Endodermal cell (in vitro differentiated cells): ENCODE results near the gene BCL11B. TPM values are rescaled to one million over a fixed set of nuclear protein-coding genes. Genes with fewer than 3 reads are reported as not detected.

Experiments
- DNase-seq: peaks from one replicate; pipeline ENCODE4 v3.0.0-alpha.2; 2017
- H3K27ac ChIP-seq: 2 replicates; pipeline ENCODE4 v1.5.1; 2013; ENCODE audit warnings: mild to moderate bottlenecking, low read depth, low read length, moderate library complexity
- H3K27me3 ChIP-seq: 2 replicates; pipeline ENCODE4 v1.6.1; 2013; ENCODE audit warnings: mild to moderate bottlenecking, low read length, moderate library complexity; ENCODE audit not compliant: insufficient read depth, control insufficient read depth, poor library complexity, severe bottlenecking
- H3K36me3 ChIP-seq: 2 replicates; pipeline ENCODE4 v1.7.0; 2013; ENCODE audit warnings: mild to moderate bottlenecking, low read length, moderate library complexity; ENCODE audit not compliant: control insufficient read depth, insufficient read depth
- H3K4me1 ChIP-seq: one replicate; pipeline ENCODE4 v1.7.0; 2013; ENCODE audit warnings: low read length; ENCODE audit not compliant: control insufficient read depth, insufficient read depth
- H3K4me3 ChIP-seq: 2 replicates; pipeline ENCODE4 v1.5.1; 2013; ENCODE audit warnings: mild to moderate bottlenecking, low read length, moderate library complexity
- H3K9ac ChIP-seq: 2 replicates; pipeline ENCODE4 v1.6.1; 2013; ENCODE audit warnings: mild to moderate bottlenecking, low read length, moderate library complexity; ENCODE audit not compliant: poor library complexity, severe bottlenecking; ENCODE audit errors: extremely low read depth
- H3K9me3 ChIP-seq: 2 replicates; pipeline ENCODE4 v1.6.1; 2013; ENCODE audit warnings: mild to moderate bottlenecking, low read length, moderate library complexity; ENCODE audit not compliant: control insufficient read depth
- H3K27ac Mint-ChIP-seq: 2 replicates; pipeline ENCODE4 v1.8.0; 2020; ENCODE audit warnings: mixed read lengths
- H3K27me3 Mint-ChIP-seq: 2 replicates; pipeline ENCODE4 v1.8.0; 2021; ENCODE audit warnings: mild to moderate bottlenecking, mixed read lengths; ENCODE audit not compliant: insufficient read depth
- H3K36me3 Mint-ChIP-seq: 2 replicates; pipeline ENCODE4 v1.8.0; 2020; ENCODE audit warnings: low read depth, mixed read lengths
- H3K4me1 Mint-ChIP-seq: 2 replicates; pipeline ENCODE4 v1.8.0; 2020; ENCODE audit warnings: mixed read lengths
- H3K4me3 Mint-ChIP-seq: 2 replicates; pipeline ENCODE4 v1.8.0; 2020; ENCODE audit warnings: mild to moderate bottlenecking, moderate library complexity, mixed read lengths
- H3K9me3 Mint-ChIP-seq: 2 replicates; pipeline ENCODE4 v1.8.0; 2020; ENCODE audit warnings: mild to moderate bottlenecking, mixed read lengths
- WGBS, 2 experiments: methylation state at CpG; one replicate each; pipeline versions ENCODE4 v1.1.5 to v1.1.7; 2013; ENCODE audit warnings: missing lambda C conversion rate in 2 of 2, mixed read lengths in 1 of 2; ENCODE audit not compliant: insufficient coverage in 1 of 2, insufficient read length in 1 of 2; 5-methylcytosine and 5-hydroxymethylcytosine counted together
- total RNA-seq, 2 donors: library from RNA; stranded (reverse); fragmentation: NEBNext Ultra II Directional in 1 of 2; extraction: Animal tissue kit (Norgen Biotek cat#: 25700) in 1 of 2; gene quantifications; 2 replicates in 1 of 2; 3 replicates in 1 of 2; pipeline ENCODE4 v1.2.1, GENCODE V29; 2021
- TF ChIP-seq, protein P1 (sequence below): fragments of 200-600 bp; sonication (generic); conservative IDR thresholded peaks from 2 replicates; pipeline ENCODE4 v1.5.0; 2021; ENCODE audit warnings: antibody characterized with exemption, mild to moderate bottlenecking

Gene BCL11B
- total RNA-seq, 2 donors from 2014 or later = 5.7 to 6.0 TPM

- no peaks in the 10 kb centered on the region for H3K4me1 ChIP-seq
- H3K27me3 ChIP-seq = no peaks in the 10 kb centered on the region
- H3K27ac ChIP-seq = no peak overlapping the region
- WGBS, 2 experiments = 96 to 98% methylated on average over 7 to 16 of the region's 16 CpGs
- no peak overlapping the region for H3K9ac ChIP-seq
- H3K27me3 Mint-ChIP-seq = no peaks in the 10 kb centered on the region
- no peak overlapping the region for H3K4me3 Mint-ChIP-seq
- H3K9me3 Mint-ChIP-seq = no peaks in the 10 kb centered on the region
- no peaks in the 10 kb centered on the region for H3K36me3 ChIP-seq
- no peak overlapping the region for H3K27ac Mint-ChIP-seq
- TF ChIP-seq, protein P1, sequence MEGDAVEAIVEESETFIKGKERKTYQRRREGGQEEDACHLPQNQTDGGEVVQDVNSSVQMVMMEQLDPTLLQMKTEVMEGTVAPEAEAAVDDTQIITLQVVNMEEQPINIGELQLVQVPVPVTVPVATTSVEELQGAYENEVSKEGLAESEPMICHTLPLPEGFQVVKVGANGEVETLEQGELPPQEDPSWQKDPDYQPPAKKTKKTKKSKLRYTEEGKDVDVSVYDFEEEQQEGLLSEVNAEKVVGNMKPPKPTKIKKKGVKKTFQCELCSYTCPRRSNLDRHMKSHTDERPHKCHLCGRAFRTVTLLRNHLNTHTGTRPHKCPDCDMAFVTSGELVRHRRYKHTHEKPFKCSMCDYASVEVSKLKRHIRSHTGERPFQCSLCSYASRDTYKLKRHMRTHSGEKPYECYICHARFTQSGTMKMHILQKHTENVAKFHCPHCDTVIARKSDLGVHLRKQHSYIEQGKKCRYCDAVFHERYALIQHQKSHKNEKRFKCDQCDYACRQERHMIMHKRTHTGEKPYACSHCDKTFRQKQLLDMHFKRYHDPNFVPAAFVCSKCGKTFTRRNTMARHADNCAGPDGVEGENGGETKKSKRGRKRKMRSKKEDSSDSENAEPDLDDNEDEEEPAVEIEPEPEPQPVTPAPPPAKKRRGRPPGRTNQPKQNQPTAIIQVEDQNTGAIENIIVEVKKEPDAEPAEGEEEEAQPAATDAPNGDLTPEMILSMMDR = no peak
- no peak for DNase-seq
- H3K9me3 ChIP-seq = no peaks in the 10 kb centered on the region
- peaks cover 2% of the 10 kb centered on the region for H3K36me3 Mint-ChIP-seq
- peaks cover 20% of the 10 kb centered on the region for H3K4me1 Mint-ChIP-seq
- no peak overlapping the region for H3K4me3 ChIP-seq
These were observed 86.4 kb downstream of the BCL11B start for GRCh38 chr14:99185436-99186068.

- no peaks in the 10 kb centered on the region for H3K36me3 ChIP-seq
- no peaks in the 10 kb centered on the region for H3K27me3 ChIP-seq
- H3K4me1 Mint-ChIP-seq = peaks cover 13% of the 10 kb centered on the region
- no peaks in the 10 kb centered on the region for H3K9me3 Mint-ChIP-seq
- no peak overlapping the region for H3K4me3 ChIP-seq
- no peak overlapping the region for H3K27ac Mint-ChIP-seq
- H3K9me3 ChIP-seq = no peaks in the 10 kb centered on the region
- no peak overlapping the region for H3K27ac ChIP-seq
- DNase-seq = no peak
- H3K4me1 ChIP-seq = no peaks in the 10 kb centered on the region
- WGBS, 2 experiments = 97 to 98% methylated on average over 6 to 8 of the region's 8 CpGs
- peaks cover 2% of the 10 kb centered on the region for H3K36me3 Mint-ChIP-seq
- no peak overlapping the region for H3K9ac ChIP-seq
- no peaks in the 10 kb centered on the region for H3K27me3 Mint-ChIP-seq
- H3K4me3 Mint-ChIP-seq = no peak overlapping the region
- TF ChIP-seq, protein P1 = no peak
These were observed 88.3 kb downstream of the BCL11B start for GRCh38 chr14:99183716-99184115.

DNA sequence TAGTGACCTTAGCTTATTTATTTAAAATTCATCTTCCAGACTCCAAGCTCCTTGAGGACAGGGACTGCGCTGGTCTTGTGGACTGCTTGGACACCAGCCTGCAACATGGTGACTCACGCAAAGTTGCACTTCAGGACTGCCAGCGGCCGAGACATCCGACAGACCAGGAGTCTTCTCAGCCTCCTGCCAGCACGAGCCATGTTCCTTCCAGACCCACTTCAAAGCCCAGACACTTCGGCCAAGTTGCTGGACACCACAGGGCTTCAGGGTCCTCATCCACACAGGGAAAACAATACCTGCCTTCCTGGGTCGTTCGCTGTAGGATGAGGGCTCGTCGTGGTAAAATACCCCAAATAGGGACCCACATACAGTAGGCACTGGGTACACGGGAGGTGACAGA is 88.7 kb downstream of the BCL11B start:
- H3K27me3 ChIP-seq = no peaks in the 10 kb centered on the region
- peaks cover 2% of the 10 kb centered on the region for H3K36me3 Mint-ChIP-seq
- H3K36me3 ChIP-seq = no peaks in the 10 kb centered on the region
- H3K9me3 ChIP-seq = no peaks in the 10 kb centered on the region
- H3K4me1 ChIP-seq = no peaks in the 10 kb centered on the region
- TF ChIP-seq, protein P1 = no peak
- peak overlapping the region; percentile 24 for H3K27ac Mint-ChIP-seq
- H3K4me3 ChIP-seq = no peak overlapping the region
- no peaks in the 10 kb centered on the region for H3K27me3 Mint-ChIP-seq
- H3K9ac ChIP-seq = no peak overlapping the region
- H3K4me3 Mint-ChIP-seq = no peak overlapping the region
- DNase-seq = no peak
- peaks cover 17% of the 10 kb centered on the region for H3K4me1 Mint-ChIP-seq
- WGBS, 2 experiments = 92 to 98% methylated on average over 10 to 12 of the region's 12 CpGs
- H3K27ac ChIP-seq = no peak overlapping the region
- H3K9me3 Mint-ChIP-seq = no peaks in the 10 kb centered on the region
